GM18868 (cell line): ENCODE results near the gene CD59.
A peak's percentile ranks its signal among the peaks of the same experiment; 100 is the strongest.

ENCODE experiments used
- ATAC-seq: cut with Tn5 transposase; IDR thresholded peaks from one replicate; pipeline ENCODE4 v1.9.1; 2021; ENCODE audit warnings: mild to moderate bottlenecking, moderate library complexity; ENCODE audit not compliant: unreplicated experiment

The CD59 gene

GRCh38 chr11:33696411-33696810 is 39.8 kb downstream of the CD59 start:
- ATAC-seq, result no peak

GRCh38 chr11:33695051-33695566 is 41.1 kb downstream of the CD59 start:
- no peak for ATAC-seq

GRCh38 chr11:33694346-33695050 is 41.7 kb downstream of the CD59 start:
- ATAC-seq, result no peak

GRCh38 chr11:33692541-33692940 is 43.7 kb downstream of the CD59 start:
- no peak for ATAC-seq

- no peak for ATAC-seq
Observed at GRCh38 chr11:33692013-33692504, 44.2 kb downstream of the CD59 start.

GRCh38 chr11:33691066-33691864 is 45.0 kb downstream of the CD59 start:
- ATAC-seq, result no peak

GRCh38 chr11:33690290-33691065 is 45.7 kb downstream of the CD59 start:
- ATAC-seq, result no peak

- no peak for ATAC-seq
Observed at GRCh38 chr11:33689501-33689900, 46.7 kb downstream of the CD59 start.

- ATAC-seq, result no peak
Observed at GRCh38 chr11:33689085-33689484, 47.1 kb downstream of the CD59 start.

- ATAC-seq, result peak; percentile 76
Observed at GRCh38 chr11:33687733-33688479, 48.3 kb downstream of the CD59 start.

- no peak for ATAC-seq
Observed at GRCh38 chr11:33685082-33685481, 51.1 kb downstream of the CD59 start.

GRCh38 chr11:33684003-33684706 is 52.1 kb downstream of the CD59 start:
- no peak for ATAC-seq

GRCh38 chr11:33682446-33682845 is 53.8 kb downstream of the CD59 start:
- no peak for ATAC-seq

GRCh38 chr11:33682019-33682418 is 54.2 kb downstream of the CD59 start:
- ATAC-seq, result no peak

- ATAC-seq, result peak; percentile 63
Observed at GRCh38 chr11:33678616-33679015, 57.6 kb downstream of the CD59 start.

GRCh38 chr11:33674035-33674814 is 62.0 kb downstream of the CD59 start:
- ATAC-seq, result no peak

GRCh38 chr11:33672273-33672672 is 64.0 kb downstream of the CD59 start:
- no peak for ATAC-seq

GRCh38 chr11:33670250-33671011 is 65.8 kb downstream of the CD59 start:
- ATAC-seq, result peak; percentile 42
